VCaP (cell line): ENCODE results near the gene TRPM2.

Experiments
- H3K27ac ChIP-seq: fragments of 450-650 bp; 2 replicates; pipeline ENCODE4 v1.5.1; 2017
- TF ChIP-seq, protein P1 (sequence below): fragments of 450-650 bp; conservative IDR thresholded peaks from 2 replicates; pipeline ENCODE4 v1.5.1; 2017; ENCODE audit warnings: mild to moderate bottlenecking, moderate library complexity

Gene TRPM2

DNA sequence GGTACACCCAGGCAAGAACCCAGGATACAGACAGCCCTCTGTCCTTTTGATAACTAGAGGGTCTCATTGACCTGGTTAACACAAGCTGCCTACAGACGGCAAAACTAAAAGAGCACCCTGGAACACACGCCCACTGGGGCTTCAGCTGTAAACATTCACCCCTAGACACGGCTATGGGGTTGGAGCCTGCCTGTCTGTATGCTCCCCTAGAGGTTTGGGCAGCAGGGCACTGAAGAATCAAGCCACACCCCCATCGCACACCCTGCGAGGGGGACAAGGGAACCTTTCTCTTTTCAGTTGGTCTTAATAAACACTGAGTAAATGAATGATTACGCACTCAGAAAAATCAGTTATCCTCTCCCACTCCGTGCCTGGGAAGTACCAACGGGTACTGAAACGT is 137.4 kb downstream of the TRPM2 start:
- TF ChIP-seq, protein P1, sequence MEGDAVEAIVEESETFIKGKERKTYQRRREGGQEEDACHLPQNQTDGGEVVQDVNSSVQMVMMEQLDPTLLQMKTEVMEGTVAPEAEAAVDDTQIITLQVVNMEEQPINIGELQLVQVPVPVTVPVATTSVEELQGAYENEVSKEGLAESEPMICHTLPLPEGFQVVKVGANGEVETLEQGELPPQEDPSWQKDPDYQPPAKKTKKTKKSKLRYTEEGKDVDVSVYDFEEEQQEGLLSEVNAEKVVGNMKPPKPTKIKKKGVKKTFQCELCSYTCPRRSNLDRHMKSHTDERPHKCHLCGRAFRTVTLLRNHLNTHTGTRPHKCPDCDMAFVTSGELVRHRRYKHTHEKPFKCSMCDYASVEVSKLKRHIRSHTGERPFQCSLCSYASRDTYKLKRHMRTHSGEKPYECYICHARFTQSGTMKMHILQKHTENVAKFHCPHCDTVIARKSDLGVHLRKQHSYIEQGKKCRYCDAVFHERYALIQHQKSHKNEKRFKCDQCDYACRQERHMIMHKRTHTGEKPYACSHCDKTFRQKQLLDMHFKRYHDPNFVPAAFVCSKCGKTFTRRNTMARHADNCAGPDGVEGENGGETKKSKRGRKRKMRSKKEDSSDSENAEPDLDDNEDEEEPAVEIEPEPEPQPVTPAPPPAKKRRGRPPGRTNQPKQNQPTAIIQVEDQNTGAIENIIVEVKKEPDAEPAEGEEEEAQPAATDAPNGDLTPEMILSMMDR: no peak
- H3K27ac ChIP-seq: no peak overlapping the region
